BE2C (cell line): ENCODE data around the gene USP17L5. TPM values are rescaled to one million over a fixed set of nuclear protein-coding genes. Genes with fewer than 3 reads are reported as not detected.
"Not testable (repeated sequence)": the region's sequence is repeated elsewhere in the genome, so short reads cannot be mapped to it uniquely, and the experiment has no call there.

Experiments
- DNase-seq: peaks from one replicate; pipeline ENCODE4 v3.0.0-alpha.2; 2020
- H3K27me3 ChIP-seq: fragments of 250-450 bp; sonication (Bioruptor Pico); 2 replicates; pipeline ENCODE4 v1.5.1; 2020; ENCODE audit warnings: mild to moderate bottlenecking
- H3K36me3 ChIP-seq: fragments of 250-450 bp; sonication (Bioruptor Pico); 2 replicates; pipeline ENCODE4 v1.5.1; 2020; ENCODE audit warnings: mild to moderate bottlenecking
- H3K4me1 ChIP-seq: fragments of 250-450 bp; sonication (Bioruptor Pico); 2 replicates; pipeline ENCODE4 v1.5.1; 2020
- H3K4me3 ChIP-seq: 2 replicates; pipeline ENCODE4 v1.5.1; 2011; ENCODE audit warnings: low read depth, low read length
- H3K9me3 ChIP-seq: fragments of 250-450 bp; sonication (Bioruptor Pico); 2 replicates; pipeline ENCODE4 v1.5.1; 2020
- CTCF ChIP-seq: IDR thresholded peaks from 2 replicates; pipeline ENCODE4 v1.5.1; 2012; ENCODE audit warnings: mild to moderate bottlenecking, low read depth, low read length
- polyA plus RNA-seq: library from polyadenylated mRNA; unstranded; fragments of >200 nt; gene quantifications from one replicate; pipeline ENCODE4 v1.2.1, GENCODE V29; 2012; ENCODE audit warnings: low read depth, missing spikeins; ENCODE audit not compliant: insufficient read length, insufficient read depth

Gene USP17L5
- not detected for polyA plus RNA-seq

- not testable (repeated sequence) for H3K36me3 ChIP-seq, DNase-seq, H3K4me3 ChIP-seq, H3K27me3 ChIP-seq, H3K4me1 ChIP-seq, H3K9me3 ChIP-seq
Measured at GRCh38 chr4:9339103-9339502, at the start of gene USP17L5. Gene USP17L5, plus strand, starts transcription at chr4:9339403. Its CDS starts 0 bp downstream, at chr4:9339403.

- H3K4me1 ChIP-seq, H3K27me3 ChIP-seq, H3K36me3 ChIP-seq, DNase-seq, H3K4me3 ChIP-seq, H3K9me3 ChIP-seq: not testable (repeated sequence)
Measured at GRCh38 chr4:9324191-9324590, 15.0 kb upstream of the USP17L5 start.

- not testable (repeated sequence) for DNase-seq, H3K4me1 ChIP-seq, H3K36me3 ChIP-seq, H3K27me3 ChIP-seq, H3K4me3 ChIP-seq, H3K9me3 ChIP-seq
Measured at GRCh38 chr4:9324865-9325264, 14.3 kb upstream of the USP17L5 start, which contains the start of gene USP17L24. Gene USP17L24, plus strand, starts transcription at chr4:9325165. Its CDS starts 0 bp downstream, at chr4:9325165.

- H3K27me3 ChIP-seq, DNase-seq, H3K4me3 ChIP-seq, H3K4me1 ChIP-seq, H3K9me3 ChIP-seq, H3K36me3 ChIP-seq: not testable (repeated sequence)
Measured at GRCh38 chr4:9329611-9330010, 9.6 kb upstream of the USP17L5 start, which contains the start of gene USP17L25. Gene USP17L25, plus strand, starts transcription at chr4:9329911. Its CDS starts 0 bp downstream, at chr4:9329911.

GRCh38 chr4:9334358-9334757 is 4.8 kb upstream of the USP17L5 start, which contains the start of gene USP17L26:
Gene USP17L26, plus strand, starts transcription at chr4:9334658. Its CDS starts 0 bp downstream, at chr4:9334658.
- not testable (repeated sequence) for H3K36me3 ChIP-seq, H3K4me1 ChIP-seq, H3K4me3 ChIP-seq, H3K9me3 ChIP-seq, H3K27me3 ChIP-seq, DNase-seq

GRCh38 chr4:9343848-9344247 is 4.6 kb downstream of the USP17L5 start, which contains the start of gene USP17L27:
Gene USP17L27, plus strand, starts transcription at chr4:9344148. Its CDS starts 0 bp downstream, at chr4:9344148.
- H3K27me3 ChIP-seq, H3K9me3 ChIP-seq, H3K36me3 ChIP-seq, H3K4me3 ChIP-seq, H3K4me1 ChIP-seq, DNase-seq: not testable (repeated sequence)

- not testable (repeated sequence) for DNase-seq, H3K27me3 ChIP-seq, H3K9me3 ChIP-seq, H3K36me3 ChIP-seq, H3K4me1 ChIP-seq, H3K4me3 ChIP-seq
Measured at GRCh38 chr4:9348593-9348992, 9.4 kb downstream of the USP17L5 start, which contains the start of gene USP17L28. Gene USP17L28, plus strand, starts transcription at chr4:9348893. Its CDS starts 0 bp downstream, at chr4:9348893.

- not testable (repeated sequence) for H3K4me3 ChIP-seq
- peak; percentile 33 for DNase-seq
Measured at GRCh38 chr4:9350866-9351265, 11.7 kb downstream of the USP17L5 start.

GRCh38 chr4:9353338-9353737 is 14.1 kb downstream of the USP17L5 start, which contains the start of gene USP17L29:
Gene USP17L29, plus strand, starts transcription at chr4:9353638. Its CDS starts 0 bp downstream, at chr4:9353638.
- DNase-seq, H3K4me3 ChIP-seq: not testable (repeated sequence)

More at GRCh38 chr4:9350866-9351265, 11.7 kb downstream of the USP17L5 start:
- H3K36me3 ChIP-seq, H3K9me3 ChIP-seq, H3K27me3 ChIP-seq, H3K4me1 ChIP-seq: not testable (repeated sequence)

GRCh38 chr4:9362829-9363228 is 23.6 kb downstream of the USP17L5 start, which contains the start of gene USP17L30:
Gene USP17L30, plus strand, starts transcription at chr4:9363129. Its CDS starts 0 bp downstream, at chr4:9363129.
- not testable (repeated sequence) for H3K9me3 ChIP-seq, DNase-seq, H3K36me3 ChIP-seq, H3K4me3 ChIP-seq, H3K27me3 ChIP-seq, H3K4me1 ChIP-seq

More at GRCh38 chr4:9353338-9353737, 14.1 kb downstream of the USP17L5 start, which contains the start of gene USP17L29:
- H3K36me3 ChIP-seq, H3K4me1 ChIP-seq, H3K27me3 ChIP-seq, H3K9me3 ChIP-seq: not testable (repeated sequence)

GRCh38 chr4:9379881-9380280 is 40.7 kb downstream of the USP17L5 start:
- not testable (repeated sequence) for H3K27me3 ChIP-seq, H3K36me3 ChIP-seq, DNase-seq, H3K4me1 ChIP-seq, H3K4me3 ChIP-seq, H3K9me3 ChIP-seq

GRCh38 chr4:9381012-9381534 is 41.9 kb downstream of the USP17L5 start:
- TF ChIP-seq CTCF: peak; percentile 27
- H3K4me3 ChIP-seq: peak overlapping the region; percentile 48
- peak; percentile 48 for DNase-seq
- not testable (repeated sequence) for H3K9me3 ChIP-seq, H3K4me1 ChIP-seq, H3K36me3 ChIP-seq, H3K27me3 ChIP-seq
